Cardiac septum (tissue), 1 donor: Measurements from ENCODE around the gene KRCC1. TPM values are rescaled to one million over a fixed set of nuclear protein-coding genes. Genes with fewer than 3 reads are reported as not detected.
"Not testable (repeated sequence)": the region's sequence is repeated elsewhere in the genome, so short reads cannot be mapped to it uniquely, and the experiment has no call there.

Experiments used
- DNase-seq: peaks from one replicate; pipeline ENCODE4 v3.0.0-alpha.2; 2020; ENCODE audit warnings: low spot score
- intact Hi-C: fragments of 100-400 bp; cut with DNase I; formaldehyde crosslinking; loops from one replicate; pipeline ENCODE4 v1.14.0; 2022
- total RNA-seq: library from RNA; stranded (reverse); fragmentation: NEBNext Ultra II Directional; extraction: Animal tissue kit (Norgen Biotek cat#: 25700); gene quantifications from one replicate; pipeline ENCODE4 v1.2.1, GENCODE V29; 2021
- donor health status: DM: no; HTN: no; CAD: no.

KRCC1 gene
- total RNA-seq, 1 donor from 2014 or later = 25.2 TPM

DNA sequence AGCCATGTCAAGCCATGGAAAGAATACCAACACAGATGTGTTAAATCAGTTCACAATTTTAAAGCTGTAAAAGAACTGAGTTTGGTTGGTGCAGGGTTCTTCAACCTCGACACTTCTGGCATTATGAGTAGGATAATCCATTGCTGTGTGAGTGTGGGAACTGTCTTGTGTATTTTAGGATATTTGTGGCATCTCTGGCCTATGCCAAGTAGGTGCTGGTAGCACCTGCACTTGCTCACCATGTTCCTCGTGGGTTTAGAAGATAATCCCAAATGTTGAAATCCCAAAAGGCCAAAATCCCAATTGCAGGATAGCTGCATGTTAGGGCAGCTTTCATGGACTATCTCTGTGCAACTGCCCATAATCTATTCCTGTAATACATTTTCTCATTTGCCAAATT lies 3.8 kb downstream of the KRCC1 start:
- intact Hi-C loops = no loop called here
- no peak for DNase-seq

GRCh38 chr2:88049622-88050021 lies 6.0 kb downstream of the KRCC1 start:
- intact Hi-C loops = no loop called here
- DNase-seq = no peak

DNA sequence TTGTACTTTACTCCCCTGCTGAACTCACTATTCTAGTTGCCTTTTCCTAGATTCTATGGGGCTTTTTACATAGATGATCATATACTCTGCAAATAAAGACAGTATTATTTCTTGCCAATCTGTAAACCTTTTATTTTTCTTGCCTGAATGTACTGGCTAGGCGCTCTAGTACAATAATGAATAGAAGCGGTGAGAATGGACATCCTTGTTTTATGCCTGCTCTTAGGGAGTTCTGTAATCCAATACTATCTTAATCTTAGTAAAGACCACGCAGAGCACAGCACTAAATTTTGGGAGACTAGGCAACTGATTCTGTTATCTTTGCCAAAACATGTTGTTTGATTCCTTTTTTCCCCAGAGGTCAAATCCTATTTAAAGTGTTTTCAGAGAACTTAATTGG lies 7.0 kb downstream of the KRCC1 start:
- intact Hi-C loops = no loop called here
- DNase-seq = no peak

- intact Hi-C loops, DNase-seq: not testable (repeated sequence)
Observed at GRCh38 chr2:88045561-88045960, 10.0 kb downstream of the KRCC1 start.

DNA sequence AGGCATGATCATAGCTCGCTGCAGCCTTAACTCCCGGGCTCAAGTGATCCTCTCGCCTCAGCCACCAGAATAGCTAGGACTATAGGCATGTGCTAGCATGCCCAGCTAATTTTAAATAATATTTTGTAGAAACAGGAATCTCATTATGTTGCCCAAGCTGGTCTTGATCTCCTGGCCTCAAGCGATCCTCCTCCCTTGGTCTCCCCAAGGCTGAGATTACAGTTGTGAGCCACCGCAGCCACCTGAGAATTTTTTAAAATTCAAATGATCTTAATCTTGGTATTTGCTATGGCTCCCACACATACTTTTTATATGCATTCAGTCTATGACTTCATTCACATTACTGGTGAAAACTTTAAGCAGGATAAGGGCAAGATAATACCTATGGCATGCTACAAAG lies 13.1 kb downstream of the KRCC1 start:
- no peak for DNase-seq
- intact Hi-C loops = no loop called here

- intact Hi-C loops = no loop called here
- DNase-seq = no peak
Observed at GRCh38 chr2:88038263-88039105, 17.1 kb downstream of the KRCC1 start.

DNA sequence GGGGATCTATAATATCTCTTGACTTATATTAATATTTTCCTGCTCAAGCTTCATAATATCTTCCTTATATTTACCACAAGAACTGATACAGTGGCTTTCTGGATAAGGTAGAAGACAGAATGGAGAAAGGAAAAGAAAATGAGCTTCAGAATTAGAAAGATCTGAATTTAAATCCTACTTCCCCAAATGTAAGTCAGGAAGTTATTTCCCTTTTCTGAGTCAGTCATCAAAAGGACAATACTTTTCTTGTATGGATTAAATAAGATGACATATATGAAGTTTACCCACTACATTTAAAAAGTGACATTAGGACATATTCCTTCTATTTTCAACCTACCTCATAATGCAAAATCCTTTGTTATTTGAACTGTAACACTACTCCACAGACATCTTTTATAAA lies 19.0 kb downstream of the KRCC1 start:
- no peak for DNase-seq
- intact Hi-C loops = no loop called here

- intact Hi-C loops = no loop called here
- DNase-seq = no peak
Observed at GRCh38 chr2:88036182-88036581, 19.4 kb downstream of the KRCC1 start.

- intact Hi-C loops = no loop called here
- DNase-seq = no peak
Observed at GRCh38 chr2:88032070-88032702, 23.4 kb downstream of the KRCC1 start.

DNA sequence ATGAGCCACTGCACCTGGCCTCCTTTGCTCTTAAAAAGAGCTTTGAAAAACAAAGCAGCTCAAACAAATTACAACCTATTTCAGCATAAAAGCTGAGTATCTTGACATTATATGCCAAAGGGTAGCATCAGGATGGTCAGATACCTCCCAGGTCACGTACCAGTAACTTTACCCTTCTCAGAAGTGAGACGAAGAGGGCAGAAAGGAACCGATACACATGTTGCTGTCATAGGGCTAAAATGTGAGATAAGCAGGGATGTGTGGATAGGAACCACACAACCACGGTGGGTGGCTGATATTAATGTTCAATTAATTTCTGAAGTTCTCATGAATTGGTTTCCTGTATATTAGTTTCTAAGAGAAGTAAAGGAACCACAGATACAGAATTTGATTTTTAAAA lies 26.7 kb downstream of the KRCC1 start:
- no peak for DNase-seq
- intact Hi-C loops = no loop called here

GRCh38 chr2:88027697-88028389 lies 27.7 kb downstream of the KRCC1 start:
- intact Hi-C loops = no loop called here
- no peak for DNase-seq

- DNase-seq = no peak
- intact Hi-C loops = no loop called here
Observed at GRCh38 chr2:88024509-88024908, 31.1 kb downstream of the KRCC1 start.

- intact Hi-C loops = no loop called here
- DNase-seq = no peak
Observed at GRCh38 chr2:88022669-88022921, 33.0 kb downstream of the KRCC1 start.

DNA sequence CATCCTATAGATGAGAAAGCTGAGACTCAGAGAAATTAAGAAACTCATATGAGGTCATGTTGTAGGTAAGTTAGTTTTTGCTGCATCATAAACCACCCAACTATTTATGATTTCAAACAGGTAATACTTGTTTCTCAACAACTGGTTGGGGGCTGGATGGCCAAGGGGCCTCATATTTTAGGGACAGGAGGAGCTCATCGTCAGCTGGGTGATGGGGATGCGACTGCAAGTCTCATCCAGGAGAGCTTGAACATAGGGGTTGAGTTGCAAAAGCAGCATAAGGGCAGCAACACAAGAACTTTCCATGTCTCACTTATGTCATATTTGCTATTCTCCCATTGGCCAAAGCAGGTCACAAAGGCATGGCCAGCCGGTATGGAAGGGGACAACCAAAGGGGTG lies 35.6 kb downstream of the KRCC1 start:
- no peak for DNase-seq
- intact Hi-C loops = no loop called here

- intact Hi-C loops = no loop called here
- DNase-seq = no peak
Observed at GRCh38 chr2:88018909-88019308, 36.7 kb downstream of the KRCC1 start.

DNA sequence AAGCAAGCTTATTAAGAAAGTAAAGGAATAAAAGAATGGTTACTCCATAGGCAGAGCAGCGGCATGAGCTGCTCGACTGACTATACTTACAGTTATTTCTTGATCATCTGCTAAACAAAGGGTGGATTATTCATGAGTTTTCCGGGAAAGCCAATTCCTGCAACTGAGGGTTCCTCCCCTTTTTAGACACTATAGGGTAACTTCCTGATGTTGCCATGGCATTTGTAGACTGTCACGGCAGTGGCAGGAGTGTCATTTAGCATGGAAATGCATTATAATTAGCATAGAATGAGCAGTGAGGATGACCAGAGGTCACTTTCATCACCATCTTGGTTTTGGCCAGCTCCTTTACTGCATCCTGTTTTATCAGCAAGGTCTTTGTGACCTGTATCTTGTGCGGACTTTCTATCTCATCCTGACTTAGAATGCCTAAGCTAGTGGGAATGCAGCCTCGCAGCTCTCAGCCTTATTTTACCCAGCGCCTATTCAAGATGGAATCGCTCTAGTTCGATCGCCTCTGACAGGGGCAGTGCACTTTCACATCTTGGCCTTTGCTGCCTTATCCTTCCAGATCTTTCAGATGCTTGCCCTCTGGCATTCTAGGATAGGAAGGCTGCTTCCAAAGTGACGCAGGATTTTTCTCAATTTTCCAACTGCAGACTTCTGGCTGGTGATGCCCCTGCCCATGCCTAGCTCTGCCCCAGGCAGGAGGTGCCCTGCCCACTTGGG lies 37.3 kb downstream of the KRCC1 start:
- intact Hi-C loops, DNase-seq: not testable (repeated sequence)

DNA sequence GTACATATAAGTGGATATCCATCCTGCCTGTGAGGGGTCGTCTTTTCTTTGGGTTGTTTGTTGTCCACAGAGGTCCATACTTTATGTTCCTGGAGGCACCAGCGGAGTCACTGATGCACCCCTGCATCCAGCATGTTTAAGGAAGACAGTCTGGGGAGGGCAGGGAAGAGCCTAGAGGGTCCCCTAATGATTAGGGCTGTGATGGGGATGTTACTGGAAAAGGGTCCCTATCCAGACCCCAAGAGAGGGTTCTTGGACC lies 37.9 kb downstream of the KRCC1 start:
- intact Hi-C loops, DNase-seq: not testable (repeated sequence)

- intact Hi-C loops = no loop called here
- DNase-seq = no peak
Observed at GRCh38 chr2:88016960-88017779, 38.4 kb downstream of the KRCC1 start.

DNA sequence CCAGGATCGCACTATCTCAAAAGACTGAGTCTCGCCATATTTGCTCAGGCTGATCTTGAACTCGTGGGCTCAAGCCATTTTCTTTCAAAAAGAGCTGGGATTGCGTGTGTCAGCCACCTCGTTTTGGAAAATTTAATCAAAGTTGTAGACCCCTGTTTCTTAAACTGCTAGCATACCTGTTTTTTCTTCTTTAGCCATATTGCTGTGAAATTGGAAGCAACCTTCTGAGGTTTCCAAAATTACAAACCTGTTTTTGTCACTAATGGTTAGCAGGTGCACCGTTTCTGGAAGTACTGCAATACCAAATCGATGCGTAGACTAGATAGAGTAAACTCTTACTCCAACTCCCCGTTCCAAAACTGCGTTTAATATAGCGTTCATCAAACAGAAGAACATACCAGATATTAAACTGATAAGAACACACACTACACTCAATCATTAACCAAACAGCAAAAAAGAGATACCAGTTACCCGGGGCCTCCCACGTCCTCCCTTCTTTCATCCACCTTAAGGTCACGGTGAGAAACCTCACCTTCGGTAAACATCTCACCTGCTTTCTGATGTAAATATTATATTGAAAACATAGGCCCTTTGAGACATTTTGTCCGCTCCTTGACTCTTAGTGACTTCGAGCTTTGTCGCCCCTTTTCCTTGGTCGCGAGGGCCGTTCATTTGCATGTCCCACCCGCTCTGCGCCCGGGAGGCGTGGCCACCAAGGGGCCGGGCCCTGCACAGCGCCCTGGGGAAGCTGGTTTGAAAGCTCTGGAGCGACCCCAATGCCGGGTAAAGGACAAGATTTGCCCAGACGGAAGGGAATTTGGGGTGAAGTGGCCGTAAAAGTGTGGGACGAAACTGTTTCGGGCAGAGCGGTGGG lies 39.3 kb downstream of the KRCC1 start, which contains the start of gene RNU2-63P:
Gene RNU2-63P (minus strand): TSS at position 462 of the 874 bp plus-strand sequence.
- intact Hi-C loops = no loop called here
- peak; percentile 88 for DNase-seq
